ENCODE data around the gene CUL3. TPM values are rescaled to one million over a fixed set of nuclear protein-coding genes. Genes with fewer than 3 reads are reported as not detected.

CUL3 gene
- 82.2 and 196 TPM in 2 replicates for total RNA-seq (ENCODE audit: low replicate concordance)

GRCh38 chr2:224585211-224586088 is at the start of gene CUL3:
Gene CUL3 (minus strand): TSS chr2:224585363. CDS start chr2:224585009, 354 bp downstream.
- Histone ChIP-seq H3K4me2 (peak within 1 kb of the TSS; percentile 94), H3K27ac (peak within 1 kb of the TSS; percentile 92), H3K9ac (peak within 1 kb of the TSS; percentile 94), H3F3A (ENCODE audit: low read depth) (no peaks in the 10 kb centered on the region), H3K4me1 (peaks cover 21% of the 10 kb centered on the region), H3K36me3 (peaks cover 3% of the 10 kb centered on the region), H3K4me3 (peak within 1 kb of the TSS; percentile 94), H3K79me2 (ENCODE audit: low read depth) (peaks cover 46% of the 10 kb centered on the region), H4K20me1 (ENCODE audit: low read depth) (peaks cover 38% of the 10 kb centered on the region), H3K27me3 (no peaks in the 10 kb centered on the region), H3K9me3 (ENCODE audit: low read depth) (no peaks in the 10 kb centered on the region), H2AFZ (replicated peaks) (peak within 1 kb of the TSS; percentile 47)
- Mint-ChIP-seq H3K9me3 (peaks cover 11% of the 10 kb centered on the region), H3K4me1 (peaks cover 16% of the 10 kb centered on the region), H3K4me3 (peak within 1 kb of the TSS; percentile 100), H3K27ac (peak within 1 kb of the TSS; percentile 99), H3K27me3 (ENCODE audit: insufficient read depth, low read depth) (peaks cover 2% of the 10 kb centered on the region), H3K36me3 (peaks cover 25% of the 10 kb centered on the region)
- DNase-seq (ENCODE audit: low spot score), result peak; percentile 98
- no peak for TF ChIP-seq EZH2 (IDR thresholded peaks at IDR 0.05)
- TF ChIP-seq, protein P1, sequence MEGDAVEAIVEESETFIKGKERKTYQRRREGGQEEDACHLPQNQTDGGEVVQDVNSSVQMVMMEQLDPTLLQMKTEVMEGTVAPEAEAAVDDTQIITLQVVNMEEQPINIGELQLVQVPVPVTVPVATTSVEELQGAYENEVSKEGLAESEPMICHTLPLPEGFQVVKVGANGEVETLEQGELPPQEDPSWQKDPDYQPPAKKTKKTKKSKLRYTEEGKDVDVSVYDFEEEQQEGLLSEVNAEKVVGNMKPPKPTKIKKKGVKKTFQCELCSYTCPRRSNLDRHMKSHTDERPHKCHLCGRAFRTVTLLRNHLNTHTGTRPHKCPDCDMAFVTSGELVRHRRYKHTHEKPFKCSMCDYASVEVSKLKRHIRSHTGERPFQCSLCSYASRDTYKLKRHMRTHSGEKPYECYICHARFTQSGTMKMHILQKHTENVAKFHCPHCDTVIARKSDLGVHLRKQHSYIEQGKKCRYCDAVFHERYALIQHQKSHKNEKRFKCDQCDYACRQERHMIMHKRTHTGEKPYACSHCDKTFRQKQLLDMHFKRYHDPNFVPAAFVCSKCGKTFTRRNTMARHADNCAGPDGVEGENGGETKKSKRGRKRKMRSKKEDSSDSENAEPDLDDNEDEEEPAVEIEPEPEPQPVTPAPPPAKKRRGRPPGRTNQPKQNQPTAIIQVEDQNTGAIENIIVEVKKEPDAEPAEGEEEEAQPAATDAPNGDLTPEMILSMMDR (IDR thresholded peaks at IDR 0.05), result no peak
- no peak for TF ChIP-seq EZH2phosphoT487 (IDR thresholded peaks at IDR 0.05)

DNA sequence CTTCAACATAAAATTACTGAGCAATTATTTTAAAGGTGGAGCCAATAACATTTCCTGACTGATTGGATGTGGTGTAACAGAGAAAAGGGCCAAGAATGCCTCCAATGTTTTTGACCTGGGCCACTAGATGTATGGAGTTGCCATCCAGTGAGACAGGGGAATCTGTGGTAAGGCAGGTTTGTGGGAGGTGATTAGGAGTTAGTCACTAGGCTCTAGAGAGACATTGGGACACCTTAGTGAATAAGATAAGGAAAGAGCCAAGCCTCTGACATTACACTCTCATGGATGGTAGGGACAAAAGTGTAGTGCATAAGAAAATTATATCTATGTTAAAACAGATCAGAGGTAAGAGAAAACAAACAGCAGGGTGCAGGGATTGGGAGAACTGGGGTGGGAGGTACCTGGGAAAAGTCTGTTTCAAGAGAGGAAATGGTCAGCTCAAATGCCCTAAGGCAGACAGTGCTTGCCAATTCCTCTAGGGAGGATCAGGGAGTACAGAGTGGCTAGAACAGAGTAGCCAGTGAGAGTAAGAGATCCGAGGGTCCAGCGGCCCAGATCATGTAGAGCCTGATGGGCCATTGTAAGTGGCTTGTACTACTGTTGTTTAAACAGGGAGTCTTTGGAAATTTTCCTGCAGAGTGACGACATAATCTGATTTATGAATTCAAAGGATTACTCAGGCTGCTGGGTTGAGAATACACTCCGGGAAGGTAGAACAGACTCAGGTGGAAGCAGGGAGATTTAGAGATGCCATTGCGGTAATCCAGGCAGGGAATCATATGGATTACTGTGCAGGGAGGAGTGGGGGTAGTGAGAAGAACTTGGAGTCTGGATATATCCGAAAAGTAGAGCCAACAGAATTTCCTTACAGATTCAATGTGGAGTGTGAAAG is 45.7 kb upstream of the CUL3 start:
- Mint-ChIP-seq H3K4me1 (no peaks in the 10 kb centered on the region), H3K4me3 (no peak overlapping the region), H3K36me3 (no peaks in the 10 kb centered on the region), H3K27me3 (ENCODE audit: insufficient read depth, low read depth) (peaks cover 2% of the 10 kb centered on the region), H3K9me3 (no peaks in the 10 kb centered on the region), H3K27ac (no peak overlapping the region)
- Histone ChIP-seq H3K9ac (no peak overlapping the region), H3K9me3 (ENCODE audit: low read depth) (no peaks in the 10 kb centered on the region), H2AFZ (replicated peaks) (peak overlapping the region; percentile 17), H3K36me3 (no peaks in the 10 kb centered on the region), H4K20me1 (ENCODE audit: low read depth) (no peaks in the 10 kb centered on the region), H3K79me2 (ENCODE audit: low read depth) (no peaks in the 10 kb centered on the region), H3F3A (ENCODE audit: low read depth) (no peaks in the 10 kb centered on the region), H3K27me3 (no peaks in the 10 kb centered on the region), H3K4me3 (no peak overlapping the region), H3K4me1 (no peaks in the 10 kb centered on the region), H3K4me2 (no peak overlapping the region), H3K27ac (no peak overlapping the region)
- TF ChIP-seq EZH2phosphoT487 (IDR thresholded peaks at IDR 0.05) (no peak), EZH2 (IDR thresholded peaks at IDR 0.05) (no peak)
- TF ChIP-seq, protein P1 (IDR thresholded peaks at IDR 0.05), result no peak
- DNase-seq (ENCODE audit: low spot score), result no peak

DNA sequence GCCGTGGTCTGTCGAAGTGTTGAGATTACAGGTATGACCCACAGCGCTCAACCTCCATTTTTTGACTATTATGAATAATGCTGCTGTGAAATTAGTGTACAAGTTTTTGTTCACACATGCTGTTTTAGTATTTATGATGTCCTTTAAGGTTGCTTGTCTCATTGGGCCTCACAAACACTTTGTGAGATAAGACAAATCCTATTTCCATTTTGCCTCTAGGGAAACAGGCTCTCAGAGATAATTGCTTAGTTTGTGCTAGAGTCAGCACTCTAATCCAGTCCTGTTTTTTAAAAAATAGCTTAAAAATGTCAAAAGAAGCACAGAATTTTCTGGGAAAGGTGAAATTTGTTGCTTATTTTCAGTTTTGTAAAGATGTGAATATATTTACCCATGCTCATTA is 43.3 kb upstream of the CUL3 start:
- no peaks in the 10 kb centered on the region for H3K36me3 Mint-ChIP-seq
- H4K20me1 ChIP-seq (ENCODE audit: low read depth), result no peaks in the 10 kb centered on the region
- H3K4me2 ChIP-seq, result no peak overlapping the region
- H3K27ac Mint-ChIP-seq, result no peak overlapping the region
- no peaks in the 10 kb centered on the region for H3K9me3 ChIP-seq (ENCODE audit: low read depth)
- H3K27ac ChIP-seq, result no peak overlapping the region
- no peaks in the 10 kb centered on the region for H3K9me3 Mint-ChIP-seq
- DNase-seq (ENCODE audit: low spot score), result no peak
- no peaks in the 10 kb centered on the region for H3K36me3 ChIP-seq
- no peaks in the 10 kb centered on the region for H3K4me1 ChIP-seq
- H2AFZ ChIP-seq (replicated peaks), result no peak overlapping the region
- H3F3A ChIP-seq (ENCODE audit: low read depth), result no peaks in the 10 kb centered on the region
- no peaks in the 10 kb centered on the region for H3K27me3 ChIP-seq
- no peaks in the 10 kb centered on the region for H3K27me3 Mint-ChIP-seq (ENCODE audit: insufficient read depth, low read depth)
- no peak overlapping the region for H3K9ac ChIP-seq
- H3K4me1 Mint-ChIP-seq, result no peaks in the 10 kb centered on the region
- no peaks in the 10 kb centered on the region for H3K79me2 ChIP-seq (ENCODE audit: low read depth)
- TF ChIP-seq EZH2phosphoT487 (IDR thresholded peaks at IDR 0.05), result no peak
- TF ChIP-seq EZH2 (IDR thresholded peaks at IDR 0.05), result no peak
- TF ChIP-seq, protein P1 (IDR thresholded peaks at IDR 0.05), result no peak
- no peak overlapping the region for H3K4me3 Mint-ChIP-seq
- H3K4me3 ChIP-seq, result no peak overlapping the region

Measured in neural progenitor cell (in vitro differentiated cells).